ENCODE measurements around the gene ABRACL. TPM values are rescaled to one million over a fixed set of nuclear protein-coding genes. Genes with fewer than 3 reads are reported as not detected.

The ABRACL gene
- total and polyA plus RNA-seq, 2 of the 8 experiments (the other 6 are each of a cell fraction or from before 2014, with no cell fraction given), result 103 to 167 TPM

GRCh38 chr6:139091826-139092225, 63.3 kb downstream of the ABRACL start:
- no peak overlapping the region for H2AFZ ChIP-seq (ENCODE audit: low read length)
- no peaks in the 10 kb centered on the region for H4K20me1 ChIP-seq (replicated peaks in 1 of 2; ENCODE audit: control insufficient read depth in 1 of 2, insufficient read depth in 2 of 2, low read length in 2 of 2)
- no peaks in the 10 kb centered on the region for H3K27me3 ChIP-seq (replicated peaks in 1 of 4; ENCODE audit: control insufficient read depth in 3 of 4, extremely low read depth in 1 of 4, insufficient read depth in 3 of 4, low read length in 3 of 4)
- H4K91ac ChIP-seq (replicated peaks; ENCODE audit: insufficient read length, low read length), result no peak overlapping the region
- CTCF ChIA-PET (ENCODE audit: partially characterized antibody), result no interaction called here
- 100% methylated on average over 1 of the region's 1 CpG; no CpG with 5 or more reads in 1 of the 2 experiments for WGBS, 2 experiments (ENCODE audit: extremely low coverage in 1 of 2, insufficient coverage in 1 of 2, insufficient read length in 1 of 2, insufficient replicate concordance in 2 of 2, low coverage in 1 of 2, low lambda C conversion rate in 2 of 2, missing lambda C conversion rate in 1 of 2)
- H4K5ac ChIP-seq (ENCODE audit: insufficient read length, low read depth, low read length), result no peak overlapping the region
- no peak overlapping the region for H2BK12ac ChIP-seq (ENCODE audit: low read depth, low read length)
- H3K9me3 ChIP-seq (ENCODE audit: insufficient read depth in 2 of 2, low read depth in 1 of 2, low read length in 1 of 2), result no peaks in the 10 kb centered on the region
- no peak overlapping the region for H3K14ac ChIP-seq (ENCODE audit: insufficient read length)
- H2AK5ac ChIP-seq (ENCODE audit: low read depth, low read length), result no peak overlapping the region
- no peak overlapping the region for H3K4ac ChIP-seq (replicated peaks; ENCODE audit: insufficient read length, low read depth, low read length)
- no peak overlapping the region for H3K18ac ChIP-seq (ENCODE audit: extremely low read depth, low read length)
- H3K56ac ChIP-seq (replicated peaks; ENCODE audit: insufficient read length, low read depth, low read length), result no peak overlapping the region
- H2BK120ac ChIP-seq (replicated peaks; ENCODE audit: low read depth, low read length), result no peak overlapping the region
- H3K9ac ChIP-seq (replicated peaks in 1 of 4; ENCODE audit: extremely low read depth in 1 of 4, low read depth in 3 of 4, low read length in 3 of 4), result no peak overlapping the region
- no peak overlapping the region for H2BK5ac ChIP-seq (ENCODE audit: low read depth, low read length)
- H3K4me2 ChIP-seq (ENCODE audit: insufficient read depth in 1 of 2, low read depth in 2 of 2, low read length in 2 of 2), result no peak overlapping the region
- no peak overlapping the region for H4K8ac ChIP-seq (ENCODE audit: extremely low read depth, insufficient read depth, low read length)
- H3K4me1 ChIP-seq (replicated peaks in 1 of 4; ENCODE audit: control insufficient read depth in 3 of 4, insufficient read depth in 4 of 4, low read length in 3 of 4), result no peaks in the 10 kb centered on the region
- H2BK20ac ChIP-seq (ENCODE audit: low read length), result no peak overlapping the region
- H3K23me2 ChIP-seq (ENCODE audit: low read depth, low read length), result no peaks in the 10 kb centered on the region
- FAIRE-seq (no peak), DNase-seq (ENCODE audit: low read depth in 1 of 2, low spot score in 2 of 2) (no peak)
- no peaks in the 10 kb centered on the region for H3K79me1 ChIP-seq (ENCODE audit: low read depth, low read length)
- no peak overlapping the region for H3K4me3 ChIP-seq (ENCODE audit: extremely low read depth in 1 of 4, insufficient read depth in 2 of 4, low read depth in 3 of 4, low read length in 4 of 4)
- H3K27ac ChIP-seq (ENCODE audit: low read depth, low read length), result no peak overlapping the region
- H2BK15ac ChIP-seq (ENCODE audit: low read length), result no peak overlapping the region
- POLR2A ChIA-PET (ENCODE audit: partially characterized antibody), result no interaction called here
- no peaks in the 10 kb centered on the region for H3K79me2 ChIP-seq (ENCODE audit: control insufficient read depth in 1 of 2, insufficient read depth in 2 of 2, low read length in 2 of 2)
- TF ChIP-seq, protein P1, sequence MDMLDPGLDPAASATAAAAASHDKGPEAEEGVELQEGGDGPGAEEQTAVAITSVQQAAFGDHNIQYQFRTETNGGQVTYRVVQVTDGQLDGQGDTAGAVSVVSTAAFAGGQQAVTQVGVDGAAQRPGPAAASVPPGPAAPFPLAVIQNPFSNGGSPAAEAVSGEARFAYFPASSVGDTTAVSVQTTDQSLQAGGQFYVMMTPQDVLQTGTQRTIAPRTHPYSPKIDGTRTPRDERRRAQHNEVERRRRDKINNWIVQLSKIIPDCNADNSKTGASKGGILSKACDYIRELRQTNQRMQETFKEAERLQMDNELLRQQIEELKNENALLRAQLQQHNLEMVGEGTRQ (IDR thresholded peaks at IDR 0.05; ENCODE audit: low read length), result no peak
- no peak for TF ChIP-seq TBP (IDR thresholded peaks at IDR 0.05; ENCODE audit: low read depth, low read length)
- TF ChIP-seq BCL11A (IDR thresholded peaks at IDR 0.05; ENCODE audit: low read depth in 2 of 2, low read length in 2 of 2), result no peak
- TF ChIP-seq RNF2 (IDR thresholded peaks at IDR 0.05; ENCODE audit: borderline replicate concordance, low read depth, low read length, missing control alignments, poor library complexity, severe bottlenecking), result no peak
- no peak for TF ChIP-seq SUZ12 (IDR thresholded peaks at IDR 0.05; ENCODE audit: low read length)
- TF ChIP-seq POLR2AphosphoS5 (IDR thresholded peaks at IDR 0.05; ENCODE audit: low read depth, low read length), result no peak
- no peak for TF ChIP-seq ZNF274 (IDR thresholded peaks at IDR 0.05; ENCODE audit: borderline replicate concordance, extremely low read depth, low read length)
- no peak for TF ChIP-seq CEBPB (IDR thresholded peaks at IDR 0.05; ENCODE audit: low read depth, low read length)
- no peak for TF ChIP-seq KDM5A (IDR thresholded peaks at IDR 0.05; ENCODE audit: low read length)
- TF ChIP-seq KDM4A (IDR thresholded peaks at IDR 0.05; ENCODE audit: low read depth, low read length, severe bottlenecking), result no peak
- TF ChIP-seq CBX5 (IDR thresholded peaks at IDR 0.05; ENCODE audit: low read depth, low read length), result no peak
- TF ChIP-seq ASH2L (IDR thresholded peaks at IDR 0.05; ENCODE audit: low read length), result no peak
- no peak for TF ChIP-seq JUND (IDR thresholded peaks at IDR 0.05; ENCODE audit: low read length)
- no peak overlapping the region for H3K23ac ChIP-seq (ENCODE audit: insufficient read length)
- H3K36me3 ChIP-seq (ENCODE audit: control insufficient read depth in 2 of 4, insufficient read depth in 4 of 4, low read length in 3 of 4), result no peaks in the 10 kb centered on the region
